Measurements from ENCODE around the gene MAPK10.

- no peak for TF ChIP-seq CTCF (conservative IDR thresholded peaks at IDR 0.05; ENCODE audit: low read depth, low read length)
- TF ChIP-seq EZH2 (IDR thresholded peaks at IDR 0.05; ENCODE audit: low read length, unreplicated experiment) = no peak
- TF ChIP-seq EZH2phosphoT487 (IDR thresholded peaks at IDR 0.05; ENCODE audit: borderline replicate concordance, low read length) = no peak
Measured at GRCh38 chr4:86026720-86027119, 333.1 kb downstream of the MAPK10 start.

Measured in PC-3 (cell line).